Measurements from ENCODE around the gene MLLT11.

- no peak for TF ChIP-seq EZH2 (IDR thresholded peaks at IDR 0.05; ENCODE audit: borderline replicate concordance)
- TF ChIP-seq, protein P1, sequence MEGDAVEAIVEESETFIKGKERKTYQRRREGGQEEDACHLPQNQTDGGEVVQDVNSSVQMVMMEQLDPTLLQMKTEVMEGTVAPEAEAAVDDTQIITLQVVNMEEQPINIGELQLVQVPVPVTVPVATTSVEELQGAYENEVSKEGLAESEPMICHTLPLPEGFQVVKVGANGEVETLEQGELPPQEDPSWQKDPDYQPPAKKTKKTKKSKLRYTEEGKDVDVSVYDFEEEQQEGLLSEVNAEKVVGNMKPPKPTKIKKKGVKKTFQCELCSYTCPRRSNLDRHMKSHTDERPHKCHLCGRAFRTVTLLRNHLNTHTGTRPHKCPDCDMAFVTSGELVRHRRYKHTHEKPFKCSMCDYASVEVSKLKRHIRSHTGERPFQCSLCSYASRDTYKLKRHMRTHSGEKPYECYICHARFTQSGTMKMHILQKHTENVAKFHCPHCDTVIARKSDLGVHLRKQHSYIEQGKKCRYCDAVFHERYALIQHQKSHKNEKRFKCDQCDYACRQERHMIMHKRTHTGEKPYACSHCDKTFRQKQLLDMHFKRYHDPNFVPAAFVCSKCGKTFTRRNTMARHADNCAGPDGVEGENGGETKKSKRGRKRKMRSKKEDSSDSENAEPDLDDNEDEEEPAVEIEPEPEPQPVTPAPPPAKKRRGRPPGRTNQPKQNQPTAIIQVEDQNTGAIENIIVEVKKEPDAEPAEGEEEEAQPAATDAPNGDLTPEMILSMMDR (IDR thresholded peaks at IDR 0.05; ENCODE audit: poor library complexity) = no peak
Measured at GRCh38 chr1:151104630-151105029, 44.4 kb downstream of the MLLT11 start.
